ENCODE measurements around the gene ONECUT3. TPM values are rescaled to one million over a fixed set of nuclear protein-coding genes. Genes with fewer than 3 reads are reported as not detected.

Gene ONECUT3
- total RNA-seq, 6 experiments from 2014 or later, result not detected

- TF ChIP-seq CTCF (IDR thresholded peaks at IDR 0.05), result no peak
- H3K27me3 Mint-ChIP-seq (ENCODE audit: insufficient read depth), result peaks cover 10% of the 10 kb centered on the region
Observed at GRCh38 chr19:1814833-1815604, 61.7 kb downstream of the ONECUT3 start.

GRCh38 chr19:1815605-1816529, 62.6 kb downstream of the ONECUT3 start:
- Mint-ChIP-seq H3K27ac (no peak overlapping the region), H3K9me3 (no peaks in the 10 kb centered on the region), H3K4me3 (no peak overlapping the region), H3K4me1 (ENCODE audit: low read depth) (peaks cover 17% of the 10 kb centered on the region), H3K36me3 (ENCODE audit: low read depth) (peaks cover 4% of the 10 kb centered on the region; the same call in 1 of the 2 replicates), H3K27me3 (ENCODE audit: insufficient read depth) (peaks cover 10% of the 10 kb centered on the region)
- DNase-seq, result no peak
- no peak for TF ChIP-seq CTCF (IDR thresholded peaks at IDR 0.05)

More at GRCh38 chr19:1814833-1815604, 61.7 kb downstream of the ONECUT3 start:
- Mint-ChIP-seq H3K4me3 (no peak overlapping the region), H3K9me3 (no peaks in the 10 kb centered on the region), H3K27ac (no peak overlapping the region), H3K4me1 (ENCODE audit: low read depth) (peaks cover 17% of the 10 kb centered on the region), H3K36me3 (ENCODE audit: low read depth) (no peaks in the 10 kb centered on the region)
- DNase-seq, result no peak

GRCh38 chr19:1816530-1817298, 63.4 kb downstream of the ONECUT3 start:
- Mint-ChIP-seq H3K4me3 (no peak overlapping the region), H3K36me3 (ENCODE audit: low read depth) (peaks cover 4% of the 10 kb centered on the region; the same call in 1 of the 2 replicates), H3K27me3 (ENCODE audit: insufficient read depth) (peaks cover 10% of the 10 kb centered on the region), H3K9me3 (no peaks in the 10 kb centered on the region), H3K27ac (no peak overlapping the region), H3K4me1 (ENCODE audit: low read depth) (peaks cover 10% of the 10 kb centered on the region)
- no peak for TF ChIP-seq CTCF (IDR thresholded peaks at IDR 0.05)
- DNase-seq, result no peak

- DNase-seq, result no peak
- Mint-ChIP-seq H3K4me3 (no peak overlapping the region), H3K27ac (no peak overlapping the region), H3K36me3 (ENCODE audit: low read depth) (peaks cover 4% of the 10 kb centered on the region; the same call in 1 of the 2 replicates), H3K9me3 (no peaks in the 10 kb centered on the region), H3K27me3 (ENCODE audit: insufficient read depth) (peaks cover 5% of the 10 kb centered on the region), H3K4me1 (ENCODE audit: low read depth) (peaks cover 6% of the 10 kb centered on the region)
- TF ChIP-seq CTCF (IDR thresholded peaks at IDR 0.05), result no peak
Observed at GRCh38 chr19:1817553-1818179, 64.4 kb downstream of the ONECUT3 start.

Data from HFFc6 (cell line).